ENCODE measurements around the gene TMEM183A.
A peak's percentile ranks its signal among the peaks of the same experiment; 100 is the strongest.
"Not testable (repeated sequence)": the region's sequence is repeated elsewhere in the genome, so short reads cannot be mapped to it uniquely, and the experiment has no call there.

The TMEM183A gene

DNA sequence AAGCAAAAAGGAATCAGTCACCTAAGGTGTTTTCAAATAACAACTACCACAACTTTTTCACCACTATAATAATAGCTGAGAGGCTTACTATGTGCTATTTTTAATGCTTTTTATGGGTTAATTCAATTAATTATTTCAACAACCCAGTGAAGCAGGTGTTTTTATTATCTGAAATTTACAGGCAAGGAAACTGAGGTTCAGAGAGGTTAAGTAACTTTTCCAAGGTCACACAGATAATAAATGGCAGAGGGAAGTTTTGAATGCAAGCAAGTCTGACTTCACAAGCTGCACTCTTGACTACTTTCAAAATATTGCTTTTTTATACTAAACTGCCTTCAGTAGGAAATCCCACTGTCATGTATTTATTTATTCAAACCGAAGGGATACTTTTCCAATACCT, 4.2 kb upstream of the TMEM183A start:
- H3K27ac Mint-ChIP-seq: no peak overlapping the region
- DNase-seq: no peak
- H3K27me3 Mint-ChIP-seq (ENCODE audit: low read depth, poor library complexity): peaks cover 4% of the 10 kb centered on the region
- no peak overlapping the region for H3K4me3 Mint-ChIP-seq
- TF ChIP-seq, protein P1, sequence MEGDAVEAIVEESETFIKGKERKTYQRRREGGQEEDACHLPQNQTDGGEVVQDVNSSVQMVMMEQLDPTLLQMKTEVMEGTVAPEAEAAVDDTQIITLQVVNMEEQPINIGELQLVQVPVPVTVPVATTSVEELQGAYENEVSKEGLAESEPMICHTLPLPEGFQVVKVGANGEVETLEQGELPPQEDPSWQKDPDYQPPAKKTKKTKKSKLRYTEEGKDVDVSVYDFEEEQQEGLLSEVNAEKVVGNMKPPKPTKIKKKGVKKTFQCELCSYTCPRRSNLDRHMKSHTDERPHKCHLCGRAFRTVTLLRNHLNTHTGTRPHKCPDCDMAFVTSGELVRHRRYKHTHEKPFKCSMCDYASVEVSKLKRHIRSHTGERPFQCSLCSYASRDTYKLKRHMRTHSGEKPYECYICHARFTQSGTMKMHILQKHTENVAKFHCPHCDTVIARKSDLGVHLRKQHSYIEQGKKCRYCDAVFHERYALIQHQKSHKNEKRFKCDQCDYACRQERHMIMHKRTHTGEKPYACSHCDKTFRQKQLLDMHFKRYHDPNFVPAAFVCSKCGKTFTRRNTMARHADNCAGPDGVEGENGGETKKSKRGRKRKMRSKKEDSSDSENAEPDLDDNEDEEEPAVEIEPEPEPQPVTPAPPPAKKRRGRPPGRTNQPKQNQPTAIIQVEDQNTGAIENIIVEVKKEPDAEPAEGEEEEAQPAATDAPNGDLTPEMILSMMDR (IDR thresholded peaks at IDR 0.05): no peak
- H3K9me3 Mint-ChIP-seq: no peaks in the 10 kb centered on the region
- no peaks in the 10 kb centered on the region for H3K36me3 Mint-ChIP-seq (ENCODE audit: low read depth)
- H3K4me1 Mint-ChIP-seq: peaks cover 31% of the 10 kb centered on the region

DNA sequence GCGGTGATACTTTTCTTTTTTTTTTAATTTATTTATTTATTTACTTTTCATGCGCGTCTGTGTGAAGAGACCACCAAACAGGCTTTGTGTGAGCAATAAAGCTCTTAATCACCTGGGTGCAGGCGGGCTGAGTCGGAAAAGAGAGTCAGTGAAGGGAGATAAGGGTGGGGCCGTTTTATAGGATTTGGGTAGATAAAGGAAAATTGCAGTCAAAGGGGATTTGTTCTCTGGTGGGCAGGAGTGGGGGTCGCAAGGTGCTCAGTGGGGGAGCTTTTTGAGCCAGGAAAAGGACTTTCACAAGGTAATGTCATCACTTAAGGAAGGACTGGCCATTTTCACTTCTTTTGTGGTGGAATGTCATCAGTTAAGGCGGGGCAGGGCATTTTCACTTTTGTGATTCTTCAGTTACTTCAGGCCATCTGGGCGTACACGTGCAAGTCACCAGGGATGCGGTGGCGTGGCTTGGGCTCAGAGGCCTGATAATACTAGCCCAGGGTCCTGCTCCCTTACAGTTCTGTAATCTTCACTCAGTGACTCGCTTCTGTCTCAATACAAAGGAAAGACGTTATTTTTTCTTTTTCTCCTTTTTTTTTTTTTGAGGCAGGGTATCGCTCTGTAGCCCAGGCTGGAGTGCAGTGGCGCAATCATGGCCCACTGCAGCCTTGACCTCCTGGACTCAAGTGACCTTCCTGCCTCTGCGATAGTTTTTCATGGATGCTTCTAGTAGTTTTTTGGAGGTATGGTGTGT, 1.6 kb upstream of the TMEM183A start:
- Mint-ChIP-seq H3K36me3 (ENCODE audit: low read depth) (peaks cover 17% of the 10 kb centered on the region), H3K4me3 (peak overlapping the region; percentile 96), H3K27ac (peak overlapping the region; percentile 99), H3K4me1 (peaks cover 42% of the 10 kb centered on the region)
- not testable (repeated sequence) for H3K9me3 Mint-ChIP-seq; DNase-seq; H3K27me3 Mint-ChIP-seq (ENCODE audit: low read depth, poor library complexity)

DNA sequence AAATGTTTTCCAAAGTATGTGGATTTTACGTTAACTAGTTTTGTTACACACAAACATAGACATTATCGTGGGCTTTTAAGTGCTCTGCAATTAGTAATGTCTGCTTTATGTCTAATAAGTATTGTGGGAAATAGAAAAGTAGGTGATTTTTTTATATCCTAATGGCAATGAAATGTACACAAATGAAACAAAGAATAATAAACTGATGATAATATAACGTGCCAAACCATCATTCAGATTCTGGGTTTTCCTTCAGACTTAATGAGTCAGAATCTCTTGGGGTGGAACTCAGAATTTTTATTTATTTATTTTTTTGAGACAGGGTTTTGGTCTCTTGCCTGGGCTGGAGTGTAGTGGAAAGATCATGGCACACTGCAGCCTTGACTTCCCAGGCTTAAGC, 2.0 kb downstream of the TMEM183A start:
- H3K4me1 Mint-ChIP-seq: peaks cover 36% of the 10 kb centered on the region
- peaks cover 5% of the 10 kb centered on the region for H3K9me3 Mint-ChIP-seq
- H3K4me3 Mint-ChIP-seq: peak overlapping the region; percentile 96
- peaks cover 3% of the 10 kb centered on the region for H3K27me3 Mint-ChIP-seq (ENCODE audit: low read depth, poor library complexity)
- H3K27ac Mint-ChIP-seq: no peak overlapping the region
- H3K36me3 Mint-ChIP-seq (ENCODE audit: low read depth): peaks cover 52% of the 10 kb centered on the region
- TF ChIP-seq, protein P1 (IDR thresholded peaks at IDR 0.05): no peak
- DNase-seq: no peak

DNA sequence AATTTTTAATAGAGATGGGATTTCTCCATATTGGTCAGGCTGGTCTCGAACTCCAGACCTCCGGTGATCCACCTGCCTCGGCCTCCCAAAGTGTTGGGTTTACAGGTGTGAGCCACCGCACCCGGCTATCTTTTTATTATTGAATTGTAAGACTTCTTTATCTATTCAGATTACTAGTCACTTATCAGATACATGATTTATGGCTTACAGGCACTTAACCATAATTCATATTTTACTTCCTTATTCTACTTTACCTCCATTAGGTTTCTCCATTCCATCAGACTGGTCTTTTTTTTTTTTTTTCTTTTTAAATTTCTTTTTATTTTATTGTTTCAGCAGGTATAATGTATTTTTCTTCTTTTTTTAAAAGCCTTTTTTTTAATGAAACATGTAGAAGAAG, 4.4 kb downstream of the TMEM183A start:
- Mint-ChIP-seq H3K4me3 (no peak overlapping the region), H3K9me3 (peaks cover 5% of the 10 kb centered on the region), H3K27me3 (ENCODE audit: low read depth, poor library complexity) (peaks cover 3% of the 10 kb centered on the region), H3K27ac (no peak overlapping the region), H3K36me3 (ENCODE audit: low read depth) (peaks cover 67% of the 10 kb centered on the region), H3K4me1 (peaks cover 21% of the 10 kb centered on the region)
- TF ChIP-seq, protein P1 (IDR thresholded peaks at IDR 0.05): no peak
- no peak for DNase-seq

DNA sequence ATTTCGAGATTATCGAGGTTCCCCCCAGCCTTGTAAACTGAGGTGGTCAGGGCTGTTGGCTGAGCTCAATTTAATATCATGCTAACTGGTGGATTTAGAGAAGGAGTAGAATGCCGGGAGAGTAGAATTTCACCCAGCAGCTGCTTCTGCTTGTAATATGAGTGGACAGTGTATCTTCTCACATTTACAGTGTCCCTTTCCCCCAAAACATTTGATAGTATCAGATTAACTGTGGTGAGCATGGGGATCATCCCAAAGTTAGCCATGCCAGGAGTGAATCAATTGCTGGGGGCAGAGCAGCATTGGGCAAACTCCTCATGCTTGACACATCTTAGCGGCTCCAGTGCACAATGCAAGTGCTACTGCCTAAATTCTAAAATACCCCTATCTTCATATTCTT, 9.9 kb downstream of the TMEM183A start:
- Mint-ChIP-seq H3K36me3 (ENCODE audit: low read depth) (peaks cover 87% of the 10 kb centered on the region), H3K27me3 (ENCODE audit: low read depth, poor library complexity) (peaks cover 3% of the 10 kb centered on the region), H3K27ac (no peak overlapping the region), H3K9me3 (no peaks in the 10 kb centered on the region), H3K4me3 (no peak overlapping the region), H3K4me1 (no peaks in the 10 kb centered on the region)
- TF ChIP-seq, protein P1 (IDR thresholded peaks at IDR 0.05): no peak
- no peak for DNase-seq

DNA sequence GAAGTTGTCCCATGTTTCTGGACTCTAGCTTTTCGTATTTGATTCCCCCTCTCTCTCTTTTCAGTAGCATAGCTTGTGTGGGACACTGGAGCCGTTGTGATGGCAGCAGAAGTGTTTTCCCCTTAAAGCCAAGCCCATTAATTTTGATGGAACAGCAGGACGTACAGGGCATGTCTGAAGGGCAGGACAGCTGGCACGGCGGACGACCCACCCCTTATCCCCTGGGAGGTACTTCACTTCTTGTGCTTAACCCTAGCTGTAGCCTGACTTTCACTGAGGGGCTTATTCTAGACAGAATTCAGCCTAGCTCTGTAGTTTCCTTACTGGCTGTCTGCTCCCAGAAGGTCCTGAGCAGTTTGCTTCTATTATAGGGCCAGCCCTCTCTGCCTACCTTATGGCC, 10.5 kb downstream of the TMEM183A start:
- Mint-ChIP-seq H3K36me3 (ENCODE audit: low read depth) (peaks cover 83% of the 10 kb centered on the region), H3K9me3 (no peaks in the 10 kb centered on the region)

DNA sequence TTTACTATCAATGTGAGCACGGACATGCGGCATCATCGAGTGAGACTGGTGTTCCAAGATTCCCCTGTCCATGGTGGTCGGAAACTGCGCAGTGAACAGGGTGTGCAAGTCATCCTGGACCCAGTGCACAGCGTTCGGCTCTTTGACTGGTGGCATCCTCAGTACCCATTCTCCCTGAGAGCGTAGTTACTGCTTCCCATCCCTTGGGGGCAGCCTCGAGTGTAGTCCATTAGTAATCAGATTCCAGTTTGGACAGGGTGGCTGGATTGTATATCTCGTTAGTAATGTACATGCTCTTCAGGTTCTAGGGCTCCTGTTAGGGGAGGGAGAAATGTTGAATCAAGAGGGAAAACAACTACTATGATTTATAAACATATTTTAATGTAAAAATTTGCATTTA, 15.7 kb downstream of the TMEM183A start:
- H3K4me3 Mint-ChIP-seq; H3K27me3 Mint-ChIP-seq (ENCODE audit: low read depth, poor library complexity); DNase-seq; H3K9me3 Mint-ChIP-seq; H3K27ac Mint-ChIP-seq; H3K4me1 Mint-ChIP-seq: not testable (repeated sequence)
- H3K36me3 Mint-ChIP-seq (ENCODE audit: low read depth): peaks cover 71% of the 10 kb centered on the region

More for the DNA sequence above, 10.5 kb downstream of the TMEM183A start:
- no peak for DNase-seq
- Mint-ChIP-seq H3K4me1 (no peaks in the 10 kb centered on the region), H3K27ac (no peak overlapping the region), H3K27me3 (ENCODE audit: low read depth, poor library complexity) (peaks cover 3% of the 10 kb centered on the region), H3K4me3 (no peak overlapping the region)
- TF ChIP-seq, protein P1 (IDR thresholded peaks at IDR 0.05): no peak
